Measurements from ENCODE around the gene GDF10. TPM values are rescaled to one million over a fixed set of nuclear protein-coding genes. Genes with fewer than 3 reads are reported as not detected.

GDF10 gene
- total and polyA plus RNA-seq, 2 of the 8 experiments (the other 6 are each of a cell fraction or from before 2014, with no cell fraction given), result 0.19 to 0.32 TPM

DNA sequence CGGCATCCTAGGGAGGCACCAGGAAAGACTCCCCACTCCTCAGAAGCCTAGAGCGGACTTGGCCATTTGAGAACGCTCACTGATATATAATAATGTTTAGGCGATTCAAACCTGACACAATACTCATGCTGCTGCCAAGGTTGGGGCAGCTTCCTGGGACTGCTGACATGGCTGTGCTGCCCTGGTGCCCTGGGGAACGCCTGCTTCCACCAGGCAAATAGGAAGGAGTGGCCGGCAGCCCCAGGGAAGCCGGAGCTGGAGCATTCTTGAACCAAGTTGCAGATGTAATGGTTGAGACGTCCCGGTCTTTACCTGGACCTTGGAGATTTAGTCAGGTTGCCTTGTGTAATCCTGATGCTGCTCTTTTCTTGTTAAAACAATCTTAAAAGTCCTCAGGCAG lies 8.8 kb downstream of the GDF10 start:
- Histone ChIP-seq H4K5ac (ENCODE audit: insufficient read length, low read depth, low read length) (no peak overlapping the region), H2AK5ac (ENCODE audit: low read depth, low read length) (no peak overlapping the region), H3K23me2 (ENCODE audit: low read depth, low read length) (no peaks in the 10 kb centered on the region), H4K91ac (replicated peaks; ENCODE audit: insufficient read length, low read length) (no peak overlapping the region), H3K27ac (ENCODE audit: low read depth, low read length) (no peak overlapping the region), H3K36me3 (ENCODE audit: control insufficient read depth in 2 of 4, insufficient read depth in 4 of 4, low read length in 3 of 4) (no peaks in the 10 kb centered on the region), H3K4ac (replicated peaks; ENCODE audit: insufficient read length, low read depth, low read length) (no peak overlapping the region), H3K27me3 (replicated peaks in 1 of 4; ENCODE audit: control insufficient read depth in 3 of 4, extremely low read depth in 1 of 4, insufficient read depth in 3 of 4, low read length in 3 of 4) (no peaks in the 10 kb centered on the region; a peak in 1 of 7 replicates), H2AFZ (ENCODE audit: low read length) (no peak overlapping the region), H3K4me3 (ENCODE audit: extremely low read depth in 1 of 4, insufficient read depth in 2 of 4, low read depth in 3 of 4, low read length in 4 of 4) (no peak overlapping the region), H3K79me1 (ENCODE audit: low read depth, low read length) (no peaks in the 10 kb centered on the region), H3K18ac (ENCODE audit: extremely low read depth, low read length) (no peak overlapping the region), H2BK5ac (ENCODE audit: low read depth, low read length) (no peak overlapping the region), H3K56ac (replicated peaks; ENCODE audit: insufficient read length, low read depth, low read length) (no peak overlapping the region), H2BK12ac (ENCODE audit: low read depth, low read length) (no peak overlapping the region), H4K8ac (ENCODE audit: extremely low read depth, insufficient read depth, low read length) (no peak overlapping the region), H2BK120ac (replicated peaks; ENCODE audit: low read depth, low read length) (no peak overlapping the region), H2BK15ac (ENCODE audit: low read length) (no peak overlapping the region), H3K14ac (ENCODE audit: insufficient read length) (no peak overlapping the region), H4K20me1 (replicated peaks in 1 of 2; ENCODE audit: control insufficient read depth in 1 of 2, insufficient read depth in 2 of 2, low read length in 2 of 2) (no peaks in the 10 kb centered on the region), H3K9ac (replicated peaks in 1 of 4; ENCODE audit: extremely low read depth in 1 of 4, low read depth in 3 of 4, low read length in 3 of 4) (no peak overlapping the region), H2BK20ac (ENCODE audit: low read length) (no peak overlapping the region), H3K9me3 (ENCODE audit: insufficient read depth in 2 of 2, low read depth in 1 of 2, low read length in 1 of 2) (no peaks in the 10 kb centered on the region), H3K23ac (ENCODE audit: insufficient read length) (no peak overlapping the region), H3K79me2 (ENCODE audit: control insufficient read depth in 1 of 2, insufficient read depth in 2 of 2, low read length in 2 of 2) (no peaks in the 10 kb centered on the region), H3K4me1 (replicated peaks in 1 of 4; ENCODE audit: control insufficient read depth in 3 of 4, insufficient read depth in 4 of 4, low read length in 3 of 4) (peaks cover 0 to 5% (median 0%) of the 10 kb centered on the region in 4 experiments; a peak in 3 of 7 replicates), H3K4me2 (ENCODE audit: insufficient read depth in 1 of 2, low read depth in 2 of 2, low read length in 2 of 2) (no peak overlapping the region)
- TF ChIP-seq MAFK (IDR thresholded peaks at IDR 0.05; ENCODE audit: low read depth, low read length), result no peak
- no peak for TF ChIP-seq KDM5A (IDR thresholded peaks at IDR 0.05; ENCODE audit: low read length)
- TF ChIP-seq, protein P1, sequence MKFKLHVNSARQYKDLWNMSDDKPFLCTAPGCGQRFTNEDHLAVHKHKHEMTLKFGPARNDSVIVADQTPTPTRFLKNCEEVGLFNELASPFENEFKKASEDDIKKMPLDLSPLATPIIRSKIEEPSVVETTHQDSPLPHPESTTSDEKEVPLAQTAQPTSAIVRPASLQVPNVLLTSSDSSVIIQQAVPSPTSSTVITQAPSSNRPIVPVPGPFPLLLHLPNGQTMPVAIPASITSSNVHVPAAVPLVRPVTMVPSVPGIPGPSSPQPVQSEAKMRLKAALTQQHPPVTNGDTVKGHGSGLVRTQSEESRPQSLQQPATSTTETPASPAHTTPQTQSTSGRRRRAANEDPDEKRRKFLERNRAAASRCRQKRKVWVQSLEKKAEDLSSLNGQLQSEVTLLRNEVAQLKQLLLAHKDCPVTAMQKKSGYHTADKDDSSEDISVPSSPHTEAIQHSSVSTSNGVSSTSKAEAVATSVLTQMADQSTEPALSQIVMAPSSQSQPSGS (IDR thresholded peaks at IDR 0.05; ENCODE audit: low read length), result no peak
- TF ChIP-seq, protein P2, sequence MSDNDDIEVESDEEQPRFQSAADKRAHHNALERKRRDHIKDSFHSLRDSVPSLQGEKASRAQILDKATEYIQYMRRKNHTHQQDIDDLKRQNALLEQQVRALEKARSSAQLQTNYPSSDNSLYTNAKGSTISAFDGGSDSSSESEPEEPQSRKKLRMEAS (IDR thresholded peaks at IDR 0.05), result no peak
- no peak for TF ChIP-seq EGR1 (IDR thresholded peaks at IDR 0.05; ENCODE audit: borderline replicate concordance, low read depth, low read length)
- no peak for TF ChIP-seq RBBP5 (IDR thresholded peaks at IDR 0.05; ENCODE audit: borderline replicate concordance, low read depth, low read length)
- ChIA-PET CTCF (ENCODE audit: partially characterized antibody) (interaction anchor here (1.0 to 11.8 kb wide), 7 partner anchors 15 to 313 kb away, joined by 4 to 201 read pairs (median 5); no protein-coding TSS in a partner anchor), POLR2A (ENCODE audit: partially characterized antibody) (no interaction called here)
- no peak for DNase-seq (ENCODE audit: low read depth in 1 of 2, low spot score in 2 of 2)
- FAIRE-seq, result no peak
- 88% methylated on average over 9 of the region's 9 CpGs; no CpG with 5 or more reads in 1 of the 2 experiments for WGBS, 2 experiments (ENCODE audit: extremely low coverage in 1 of 2, insufficient coverage in 1 of 2, insufficient read length in 1 of 2, insufficient replicate concordance in 2 of 2, low coverage in 1 of 2, low lambda C conversion rate in 2 of 2, missing lambda C conversion rate in 1 of 2)
